OCI-M2 (cell line): ENCODE measurements around the gene PGBD5.
"Not testable (repeated sequence)": the region's sequence is repeated elsewhere in the genome, so short reads cannot be mapped to it uniquely, and the experiment has no call there.

Experiments used
- DNase-seq: peaks from one replicate; lab custom pipeline; 2025; ENCODE audit not compliant: unreplicated experiment; lab: John Stamatoyannopoulos, UW

PGBD5 gene

GRCh38 chr1:230425252-230426091, 660 bp downstream of the PGBD5 start:
- DNase-seq, result no peak

DNA sequence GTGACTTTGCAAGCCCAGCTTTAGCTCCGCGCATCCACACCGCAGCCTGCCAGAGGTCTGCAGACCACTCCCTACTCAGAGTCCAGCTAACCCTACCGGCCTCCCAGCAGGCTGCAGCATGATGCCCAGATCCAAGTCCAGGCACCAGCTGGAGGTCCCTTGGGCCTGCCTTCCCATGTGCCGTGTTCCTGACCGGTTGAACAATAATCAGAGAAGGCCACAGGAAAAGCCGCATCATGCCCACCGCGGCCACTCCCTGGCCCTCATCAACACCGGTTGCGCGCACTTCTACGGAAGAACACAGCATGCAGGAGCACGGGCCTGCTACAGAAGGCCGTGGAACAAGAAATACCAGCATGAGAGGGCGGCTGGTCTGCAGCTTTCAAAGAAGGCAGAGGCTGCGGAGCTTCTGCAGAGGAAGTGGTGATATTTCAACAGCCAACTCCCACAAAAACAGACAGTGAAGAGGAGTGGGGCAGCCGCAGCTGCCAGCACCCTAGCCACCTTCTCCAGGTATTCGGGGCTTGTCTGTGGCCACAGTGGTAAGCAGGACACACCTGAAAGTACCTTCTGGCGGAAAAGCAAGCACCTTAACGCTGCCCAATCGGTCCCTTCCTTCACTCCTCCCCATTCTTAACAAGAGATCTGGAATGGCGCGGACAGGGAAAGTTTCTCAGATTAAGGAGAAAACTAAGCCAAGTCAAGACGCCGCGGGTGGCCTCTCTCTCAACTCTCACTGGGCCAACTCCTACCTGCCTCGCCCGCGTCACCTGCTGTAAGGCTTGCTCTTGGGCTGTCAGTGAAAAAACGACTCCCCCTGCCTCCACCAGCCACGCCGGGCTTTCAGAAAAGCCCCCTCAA, 1.5 kb downstream of the PGBD5 start:
- DNase-seq, result no peak

- no peak for DNase-seq
Observed at GRCh38 chr1:230423951-230424350, 2.2 kb downstream of the PGBD5 start.

DNA sequence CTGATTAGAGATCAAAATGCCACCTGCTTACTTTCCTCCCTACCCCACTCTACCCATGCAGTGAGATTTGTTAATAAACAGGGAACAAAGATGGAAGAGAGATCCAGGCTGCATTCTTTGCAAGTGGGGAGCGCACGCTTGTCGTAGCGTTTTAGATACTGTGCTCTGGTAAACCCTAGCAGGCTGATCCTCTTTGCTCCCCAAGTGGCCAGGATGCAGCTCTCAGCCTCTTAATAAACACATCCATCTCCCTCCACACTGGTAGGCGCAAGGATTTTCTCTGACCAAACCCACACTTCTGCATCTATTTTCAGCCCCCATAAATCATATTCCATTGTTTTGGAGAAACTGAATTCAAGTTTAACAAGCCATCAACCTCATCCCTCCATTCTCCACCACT, 2.9 kb downstream of the PGBD5 start:
- DNase-seq, result no peak

GRCh38 chr1:230422221-230422981, 3.7 kb downstream of the PGBD5 start:
- DNase-seq, result no peak

DNA sequence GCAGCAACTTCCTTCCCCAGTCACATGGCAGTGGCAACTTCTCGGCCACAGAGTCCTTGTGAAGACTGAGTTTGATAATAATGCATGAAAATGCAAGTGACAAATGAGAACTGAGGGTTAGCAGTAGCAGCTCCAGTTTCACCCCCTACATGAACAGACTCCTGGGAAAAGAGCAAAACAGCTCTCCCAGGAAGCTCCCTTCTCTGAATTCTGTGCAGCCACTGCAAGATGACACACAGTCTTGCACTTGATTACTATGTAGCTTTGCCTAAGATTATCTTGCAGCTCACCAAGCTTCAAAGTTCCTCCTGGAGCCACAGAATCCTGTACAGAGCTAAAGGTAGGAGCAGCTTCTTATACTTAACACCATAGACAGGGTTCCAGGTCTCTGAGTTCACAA, 4.7 kb downstream of the PGBD5 start:
- DNase-seq, result no peak

DNA sequence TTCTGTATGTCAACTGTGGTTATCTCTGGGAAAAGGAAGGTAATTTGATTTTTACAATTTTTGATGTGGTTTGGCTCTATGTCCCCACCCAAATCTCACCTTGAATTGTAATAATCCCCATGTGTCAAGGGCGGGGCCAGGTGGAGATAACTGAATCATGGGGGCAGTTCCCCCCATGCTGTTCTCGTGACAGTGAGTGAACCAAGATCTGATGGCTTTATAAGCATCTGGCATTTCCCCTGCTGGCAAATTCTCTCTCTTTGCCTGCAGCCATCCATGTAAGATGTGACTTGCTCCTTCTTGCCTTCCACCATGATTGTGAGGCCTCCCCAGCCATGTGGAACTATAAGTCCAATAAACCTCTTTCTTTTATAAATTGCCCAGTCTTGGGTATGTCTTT, 5.8 kb downstream of the PGBD5 start:
- not testable (repeated sequence) for DNase-seq

DNA sequence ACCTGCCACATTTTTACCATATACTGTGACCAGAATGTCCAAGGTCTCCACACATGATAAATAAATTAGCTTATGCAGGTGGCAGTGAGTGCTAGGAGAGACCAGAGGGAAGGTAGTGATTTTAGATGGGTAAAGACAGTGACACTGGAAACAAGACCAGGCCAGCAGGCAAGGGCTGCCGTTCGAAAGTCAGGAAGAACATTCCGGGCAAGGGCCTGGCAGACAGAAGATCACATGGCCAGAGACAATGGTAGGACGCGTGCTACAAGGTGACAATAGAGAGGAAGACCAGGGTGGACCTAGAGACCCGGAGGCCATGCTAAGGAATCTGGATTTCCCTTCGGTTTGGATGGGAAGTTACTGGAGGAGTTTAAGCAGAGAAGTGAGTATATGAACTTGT, 9.7 kb downstream of the PGBD5 start:
- DNase-seq, result no peak

- no peak for DNase-seq
Observed at GRCh38 chr1:230415405-230416132, 10.6 kb downstream of the PGBD5 start.

DNA sequence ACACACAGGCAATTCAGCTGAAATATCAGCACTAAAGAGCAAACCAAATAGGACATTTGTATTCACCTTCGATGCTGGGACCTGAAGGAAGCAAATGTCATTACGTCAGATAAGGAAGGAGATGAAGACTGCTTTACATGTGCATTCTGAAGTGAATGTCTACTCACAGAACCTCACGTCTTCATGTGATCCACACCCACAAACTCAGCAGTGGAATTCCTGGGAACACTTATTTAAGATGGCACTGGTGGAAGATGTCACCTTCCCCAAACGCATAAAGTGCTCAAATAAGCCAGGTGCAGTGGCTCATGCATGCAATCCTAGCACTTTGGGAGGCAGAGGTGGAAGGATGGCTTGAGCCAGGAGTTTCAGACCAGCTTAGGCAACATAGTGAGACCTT, 11.4 kb downstream of the PGBD5 start:
- DNase-seq, result no peak

GRCh38 chr1:230414102-230414501, 12.0 kb downstream of the PGBD5 start:
- DNase-seq, result no peak

GRCh38 chr1:230413061-230413460, 13.1 kb downstream of the PGBD5 start:
- DNase-seq, result no peak

DNA sequence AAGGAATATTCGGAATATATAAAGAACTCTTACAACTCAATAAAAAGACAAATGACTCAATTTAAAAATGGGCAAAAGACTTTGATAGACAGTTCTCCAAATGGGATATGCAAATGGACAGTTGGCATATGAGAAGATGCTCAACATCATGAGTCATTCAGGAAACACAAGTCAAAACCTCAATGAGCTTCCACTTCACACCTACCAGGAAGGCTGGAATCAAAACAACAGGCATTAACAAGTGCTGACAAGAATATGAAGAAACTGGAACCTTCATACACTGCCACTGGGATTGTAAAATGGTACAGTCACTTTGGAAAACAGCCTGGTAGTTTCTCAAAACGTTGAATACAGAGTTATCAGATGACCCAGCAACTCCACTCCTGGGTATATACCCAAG, 17.2 kb downstream of the PGBD5 start:
- no peak for DNase-seq

DNA sequence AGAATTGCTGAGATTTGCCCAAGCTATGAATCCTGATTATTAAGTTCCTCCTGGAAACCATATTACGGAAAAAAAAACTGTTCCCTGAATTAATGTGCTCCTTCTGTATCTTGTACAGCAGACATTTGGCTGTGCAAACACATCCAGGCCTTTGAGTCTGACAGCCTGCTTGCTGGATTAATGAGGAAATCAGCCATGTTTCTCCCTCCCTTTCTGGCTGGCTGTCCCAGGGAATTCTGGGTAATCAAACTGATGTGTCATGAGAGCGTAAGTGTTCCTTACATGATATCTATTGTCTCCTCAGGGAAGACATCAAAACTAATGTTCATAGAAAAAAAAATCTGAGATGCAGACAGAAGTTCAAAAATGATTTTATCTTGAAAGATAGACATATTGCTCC, 18.8 kb downstream of the PGBD5 start:
- DNase-seq, result no peak

DNA sequence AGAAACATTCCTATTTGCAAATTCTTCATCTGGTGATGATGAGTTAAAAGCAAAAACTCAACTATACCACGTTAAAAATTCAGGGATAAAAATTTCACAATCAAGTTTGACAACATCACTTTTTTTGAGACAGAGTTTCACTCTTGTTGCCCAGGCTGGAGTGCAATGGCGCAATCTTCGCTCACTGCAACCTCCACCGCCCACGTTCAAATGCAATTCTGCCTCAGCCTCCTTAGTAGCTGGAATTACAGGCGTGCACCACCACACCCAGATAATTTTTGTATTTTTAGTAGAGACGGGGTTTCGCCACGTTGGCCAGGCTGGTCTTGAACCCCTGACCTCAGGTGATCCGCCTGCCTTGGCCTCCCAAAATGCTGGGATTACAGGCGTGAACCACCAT, 19.4 kb downstream of the PGBD5 start:
- not testable (repeated sequence) for DNase-seq

DNA sequence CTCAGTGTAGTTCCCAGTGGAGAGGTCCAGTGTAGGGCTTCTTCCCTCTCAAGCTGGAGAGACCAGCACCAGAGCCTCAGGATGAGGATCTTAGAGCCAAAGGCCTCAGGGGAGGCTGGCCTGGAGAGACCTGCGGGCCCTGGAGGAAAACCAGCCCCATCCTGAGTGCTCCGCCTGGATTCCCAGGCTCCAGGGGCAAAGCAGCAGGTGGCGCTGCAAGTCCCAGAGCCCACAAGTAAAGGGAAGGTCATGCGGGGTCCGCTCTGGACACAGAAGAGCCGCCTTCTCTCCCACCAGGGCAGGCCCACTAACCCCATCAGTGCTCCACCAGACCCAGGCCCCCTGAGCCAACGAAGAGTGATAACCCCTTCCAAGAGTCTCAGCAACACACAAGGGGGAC, 22.7 kb downstream of the PGBD5 start:
- DNase-seq, result no peak

GRCh38 chr1:230401763-230402294, 24.3 kb downstream of the PGBD5 start:
- no peak for DNase-seq

GRCh38 chr1:230401101-230401500, 25.0 kb downstream of the PGBD5 start:
- no peak for DNase-seq

DNA sequence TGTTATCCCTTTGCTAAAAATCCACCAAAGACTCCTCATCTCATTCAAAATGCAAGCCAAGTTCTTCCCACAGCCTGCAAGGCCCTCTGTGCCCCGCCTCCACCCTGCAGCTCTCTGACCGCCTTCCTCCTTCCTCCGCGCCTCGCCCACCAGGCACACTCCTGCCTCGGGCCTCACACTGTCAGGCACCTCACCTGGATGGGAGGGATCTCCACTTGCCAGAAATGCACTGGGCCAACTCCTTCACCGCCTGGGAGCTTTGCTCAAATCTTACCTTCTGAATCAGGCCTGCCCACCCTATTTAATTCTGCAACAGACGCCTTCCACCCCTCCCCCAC, 26.2 kb downstream of the PGBD5 start:
- DNase-seq, result no peak

DNA sequence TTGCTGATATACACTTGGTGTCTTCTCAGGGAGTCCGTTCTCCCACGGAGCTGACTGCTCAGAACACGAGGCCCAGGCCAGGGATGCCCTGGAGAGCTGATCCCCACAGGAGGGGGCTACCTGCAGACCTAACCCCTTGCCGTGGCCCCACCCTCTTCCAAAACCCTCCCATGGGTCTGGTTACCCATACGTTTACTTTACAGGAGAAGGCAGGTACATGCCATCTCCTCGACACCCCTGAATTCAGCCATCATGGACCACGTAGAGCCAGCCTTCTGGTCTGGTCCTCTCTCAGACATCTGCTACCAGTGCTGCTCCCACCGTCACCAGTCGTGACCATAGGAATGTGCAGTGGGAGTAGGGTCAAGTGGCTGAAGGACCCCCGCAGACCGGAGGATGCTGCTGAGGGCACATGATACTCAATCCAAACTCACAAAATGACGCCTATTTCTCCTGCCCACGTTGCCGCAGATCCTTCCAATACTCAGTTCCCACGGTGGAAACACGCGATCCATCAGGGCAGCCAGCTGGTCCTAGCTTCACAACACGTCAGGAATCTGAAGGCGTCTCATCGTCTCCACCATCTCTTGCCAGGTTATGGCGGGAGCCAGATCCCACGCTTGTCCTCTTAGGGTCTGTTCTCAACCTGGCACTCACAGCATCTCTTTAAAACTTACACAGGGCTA, 26.7 kb downstream of the PGBD5 start:
- DNase-seq, result no peak
